Neural crest cell (in vitro differentiated cells): ENCODE measurements around the gene ZNF605. TPM values are rescaled to one million over a fixed set of nuclear protein-coding genes. Genes with fewer than 3 reads are reported as not detected.

ENCODE experiments used
- DNase-seq: peaks from one replicate; pipeline ENCODE4 v3.0.0; 2021; ENCODE audit warnings: low read depth, mixed read lengths, low spot score
- H3K27ac Mint-ChIP-seq: one replicate; pipeline ENCODE4 v1.8.0; 2021; ENCODE audit warnings: mild to moderate bottlenecking, mixed read lengths; ENCODE audit not compliant: unreplicated experiment
- H3K27me3 Mint-ChIP-seq: 2 replicates; pipeline ENCODE4 v1.8.0; 2021; ENCODE audit warnings: low read depth, mild to moderate bottlenecking, mixed read lengths
- H3K36me3 Mint-ChIP-seq: 2 replicates; pipeline ENCODE4 v1.8.0; 2021; ENCODE audit warnings: low read depth, mild to moderate bottlenecking, mixed read lengths
- H3K4me1 Mint-ChIP-seq: 2 replicates; pipeline ENCODE4 v1.8.0; 2021; ENCODE audit warnings: mixed read lengths
- H3K4me3 Mint-ChIP-seq: one replicate; pipeline ENCODE4 v1.8.0; 2021; ENCODE audit warnings: mild to moderate bottlenecking, mixed read lengths
- H3K9me3 Mint-ChIP-seq: 2 replicates; pipeline ENCODE4 v1.8.0; 2021; ENCODE audit warnings: mixed read lengths
- total RNA-seq: library from RNA; stranded (reverse); gene quantifications from 2 replicates; pipeline ENCODE4 v1.2.1, GENCODE V29; 2021
- TF ChIP-seq, protein P1 (sequence below): fragments of 200-600 bp; sonication (generic); conservative IDR thresholded peaks from 2 replicates; pipeline ENCODE4 v1.5.0; 2021; ENCODE audit warnings: antibody characterized with exemption, mild to moderate bottlenecking

The ZNF605 gene
- total RNA-seq, 1 donor from 2014 or later: 19.6 TPM

DNA sequence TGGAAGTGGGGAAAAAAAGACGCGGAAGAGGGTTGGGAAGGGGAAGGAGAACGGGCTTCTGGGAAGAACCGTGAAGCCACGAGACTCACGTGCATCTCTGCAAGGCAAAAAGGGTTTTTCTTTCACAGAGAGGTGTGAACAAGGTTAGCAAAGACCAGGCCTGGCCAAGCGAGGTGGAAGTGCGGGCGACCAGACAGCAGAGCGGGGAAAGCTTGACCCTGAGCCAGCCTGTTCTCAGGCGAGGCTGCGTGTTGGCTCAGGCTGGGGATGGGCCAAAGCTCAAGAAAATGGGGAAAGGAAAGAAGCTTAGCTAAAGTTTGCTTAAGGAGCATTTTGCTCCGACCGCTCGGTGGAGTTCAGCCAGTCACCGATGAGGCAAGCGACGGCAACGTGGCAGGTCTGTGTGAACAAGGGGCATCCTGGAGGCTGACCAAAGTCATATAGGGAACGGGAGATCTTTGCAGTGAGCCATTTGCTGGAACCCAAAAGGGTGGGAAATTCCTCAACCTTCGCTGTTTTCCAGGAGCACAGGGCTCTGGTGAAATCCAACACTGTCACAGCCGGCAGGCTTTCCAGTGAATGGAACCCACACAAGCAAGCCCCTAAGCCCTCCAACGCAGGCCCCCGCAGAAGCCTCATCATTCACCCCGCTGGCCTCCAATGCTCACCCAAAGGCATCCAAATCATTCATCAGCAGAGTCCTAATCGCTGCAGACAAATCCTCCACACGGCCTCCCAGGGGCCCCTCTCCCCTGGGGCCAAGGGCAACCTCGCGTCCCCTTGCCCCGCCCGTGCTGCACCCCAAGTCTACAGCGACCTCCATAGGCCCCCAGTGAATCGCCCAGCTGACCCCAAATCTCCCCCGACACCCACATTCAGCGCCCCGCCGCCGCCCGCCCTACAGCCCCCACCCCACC is 754 bp downstream of the ZNF605 start:
- Mint-ChIP-seq H3K27ac (peak overlapping the region; percentile 90), H3K27me3 (peaks cover 3% of the 10 kb centered on the region), H3K36me3 (peaks cover 40% of the 10 kb centered on the region), H3K4me1 (peaks cover 25% of the 10 kb centered on the region), H3K9me3 (peaks cover 17% of the 10 kb centered on the region), H3K4me3 (peak overlapping the region; percentile 95)
- TF ChIP-seq, protein P1, sequence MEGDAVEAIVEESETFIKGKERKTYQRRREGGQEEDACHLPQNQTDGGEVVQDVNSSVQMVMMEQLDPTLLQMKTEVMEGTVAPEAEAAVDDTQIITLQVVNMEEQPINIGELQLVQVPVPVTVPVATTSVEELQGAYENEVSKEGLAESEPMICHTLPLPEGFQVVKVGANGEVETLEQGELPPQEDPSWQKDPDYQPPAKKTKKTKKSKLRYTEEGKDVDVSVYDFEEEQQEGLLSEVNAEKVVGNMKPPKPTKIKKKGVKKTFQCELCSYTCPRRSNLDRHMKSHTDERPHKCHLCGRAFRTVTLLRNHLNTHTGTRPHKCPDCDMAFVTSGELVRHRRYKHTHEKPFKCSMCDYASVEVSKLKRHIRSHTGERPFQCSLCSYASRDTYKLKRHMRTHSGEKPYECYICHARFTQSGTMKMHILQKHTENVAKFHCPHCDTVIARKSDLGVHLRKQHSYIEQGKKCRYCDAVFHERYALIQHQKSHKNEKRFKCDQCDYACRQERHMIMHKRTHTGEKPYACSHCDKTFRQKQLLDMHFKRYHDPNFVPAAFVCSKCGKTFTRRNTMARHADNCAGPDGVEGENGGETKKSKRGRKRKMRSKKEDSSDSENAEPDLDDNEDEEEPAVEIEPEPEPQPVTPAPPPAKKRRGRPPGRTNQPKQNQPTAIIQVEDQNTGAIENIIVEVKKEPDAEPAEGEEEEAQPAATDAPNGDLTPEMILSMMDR: no peak
- peak; percentile 20 for DNase-seq

DNA sequence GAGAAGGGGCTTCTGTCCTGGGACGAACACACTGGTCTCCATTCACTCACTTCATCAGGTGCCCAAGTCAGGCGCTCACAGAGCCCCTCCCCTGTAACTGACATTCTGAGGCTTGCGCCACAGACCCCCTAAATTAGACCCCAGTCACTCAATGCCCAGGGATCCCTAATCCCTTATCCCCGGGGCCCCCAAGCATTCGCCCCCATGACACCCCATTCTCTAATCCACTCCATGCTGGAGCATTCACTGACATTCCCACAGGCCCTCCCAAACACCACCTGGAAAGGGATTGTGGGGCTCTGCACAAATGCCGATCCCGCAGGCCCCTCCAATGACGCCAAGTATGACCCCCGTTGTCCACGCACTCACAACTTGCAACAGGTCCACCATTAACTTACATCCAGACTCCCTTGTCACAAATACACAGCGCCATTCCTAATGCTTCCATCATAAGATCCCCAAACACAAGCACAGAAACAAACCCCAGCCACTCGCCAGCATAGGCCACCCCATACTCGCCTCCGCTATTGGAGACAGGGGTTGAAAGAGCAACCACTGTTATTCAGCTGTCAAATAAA is 1.5 kb downstream of the ZNF605 start:
- TF ChIP-seq, protein P1: no peak
- Mint-ChIP-seq H3K27ac (peak overlapping the region; percentile 53), H3K4me3 (peak overlapping the region; percentile 95), H3K27me3 (peaks cover 3% of the 10 kb centered on the region), H3K9me3 (peaks cover 17% of the 10 kb centered on the region), H3K36me3 (peaks cover 39% of the 10 kb centered on the region), H3K4me1 (peaks cover 25% of the 10 kb centered on the region)
- no peak for DNase-seq

DNA sequence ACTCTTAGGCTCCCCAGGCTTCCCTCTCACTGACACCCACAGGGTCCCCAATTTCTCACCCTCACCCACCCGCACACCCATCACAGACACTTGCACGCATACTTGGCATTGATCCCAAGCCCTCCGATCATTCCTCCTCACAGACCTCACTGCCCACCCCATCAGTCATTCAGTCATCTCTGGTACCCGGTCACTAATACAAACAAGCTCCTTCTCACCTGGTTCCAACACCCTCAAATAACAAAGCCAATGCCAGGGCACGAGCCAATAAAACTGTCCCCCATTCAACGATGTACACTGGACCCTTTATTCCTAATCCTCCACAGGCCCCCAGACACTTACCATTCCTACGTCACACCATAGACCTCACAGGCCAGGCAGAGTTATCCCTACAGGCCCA is 2.3 kb downstream of the ZNF605 start:
- H3K9me3 Mint-ChIP-seq: peaks cover 20% of the 10 kb centered on the region

DNA sequence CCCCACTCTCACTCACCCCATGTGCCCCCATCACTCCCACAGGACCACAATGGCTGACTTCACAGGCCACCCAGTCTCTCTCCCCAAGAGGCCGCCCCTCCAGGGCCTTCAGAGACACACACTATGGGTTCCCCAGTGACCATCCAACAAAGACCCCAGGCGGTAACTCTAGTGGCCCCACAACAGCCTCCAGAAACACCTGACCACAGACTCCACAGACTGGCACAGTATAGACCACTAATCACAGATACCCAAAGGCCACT is 3.0 kb downstream of the ZNF605 start:
- Mint-ChIP-seq H3K4me1 (peaks cover 25% of the 10 kb centered on the region), H3K27me3 (peaks cover 3% of the 10 kb centered on the region), H3K9me3 (peaks cover 20% of the 10 kb centered on the region), H3K4me3 (peak overlapping the region; percentile 31), H3K27ac (no peak overlapping the region), H3K36me3 (peaks cover 52% of the 10 kb centered on the region)
- DNase-seq: no peak
- TF ChIP-seq, protein P1: no peak

More for the DNA sequence above, 2.3 kb downstream of the ZNF605 start:
- peaks cover 3% of the 10 kb centered on the region for H3K27me3 Mint-ChIP-seq
- no peak for DNase-seq
- H3K36me3 Mint-ChIP-seq: peaks cover 45% of the 10 kb centered on the region
- TF ChIP-seq, protein P1: no peak
- peaks cover 25% of the 10 kb centered on the region for H3K4me1 Mint-ChIP-seq
- H3K27ac Mint-ChIP-seq: no peak overlapping the region
- peak overlapping the region; percentile 84 for H3K4me3 Mint-ChIP-seq

DNA sequence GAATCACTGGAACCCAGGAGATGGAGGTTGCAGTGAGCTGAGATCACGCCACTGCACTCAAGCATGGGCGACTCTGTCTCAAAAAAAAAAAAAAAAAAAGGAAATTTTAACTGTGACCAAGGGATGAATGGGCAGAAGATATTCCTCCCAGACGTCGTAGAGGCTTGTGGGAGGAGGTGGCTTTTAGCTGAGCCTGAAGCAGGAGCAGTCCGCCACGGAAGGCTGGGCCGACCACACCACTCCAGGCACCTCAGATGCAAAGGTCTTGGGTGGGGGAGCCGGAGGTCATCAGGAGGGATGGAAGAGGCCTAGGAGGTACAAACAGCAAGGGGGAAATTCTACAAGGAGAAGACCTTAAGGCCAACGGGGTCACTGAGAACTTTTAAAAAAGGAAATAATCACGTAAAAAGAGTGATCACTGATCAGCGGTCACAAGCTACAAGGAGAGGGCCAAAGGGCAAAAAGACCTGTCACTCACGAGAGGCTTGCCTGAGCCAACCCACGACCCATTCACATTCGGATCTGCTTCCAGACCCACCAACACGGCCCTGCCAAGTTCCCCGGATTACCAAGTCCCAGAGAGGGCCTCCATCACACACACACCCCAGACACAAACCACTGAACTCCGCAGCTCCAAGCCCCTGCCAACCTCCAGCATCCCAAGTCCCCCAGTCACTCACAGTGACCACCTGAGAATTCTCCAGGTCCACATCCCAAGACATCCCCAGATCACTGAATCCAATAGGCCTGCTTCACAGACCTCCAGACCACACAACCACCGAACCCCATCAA is 3.5 kb downstream of the ZNF605 start:
- peaks cover 25% of the 10 kb centered on the region for H3K4me1 Mint-ChIP-seq
- TF ChIP-seq, protein P1: no peak
- H3K27me3 Mint-ChIP-seq: peaks cover 3% of the 10 kb centered on the region
- peaks cover 23% of the 10 kb centered on the region for H3K9me3 Mint-ChIP-seq
- H3K27ac Mint-ChIP-seq: no peak overlapping the region
- no peak for DNase-seq
- peaks cover 56% of the 10 kb centered on the region for H3K36me3 Mint-ChIP-seq
- H3K4me3 Mint-ChIP-seq: peak overlapping the region; percentile 31
